ENCODE data around the gene DMAP1.
"Not testable (repeated sequence)": the region's sequence is repeated elsewhere in the genome, so short reads cannot be mapped to it uniquely, and the experiment has no call there.

DMAP1 gene, protein sequence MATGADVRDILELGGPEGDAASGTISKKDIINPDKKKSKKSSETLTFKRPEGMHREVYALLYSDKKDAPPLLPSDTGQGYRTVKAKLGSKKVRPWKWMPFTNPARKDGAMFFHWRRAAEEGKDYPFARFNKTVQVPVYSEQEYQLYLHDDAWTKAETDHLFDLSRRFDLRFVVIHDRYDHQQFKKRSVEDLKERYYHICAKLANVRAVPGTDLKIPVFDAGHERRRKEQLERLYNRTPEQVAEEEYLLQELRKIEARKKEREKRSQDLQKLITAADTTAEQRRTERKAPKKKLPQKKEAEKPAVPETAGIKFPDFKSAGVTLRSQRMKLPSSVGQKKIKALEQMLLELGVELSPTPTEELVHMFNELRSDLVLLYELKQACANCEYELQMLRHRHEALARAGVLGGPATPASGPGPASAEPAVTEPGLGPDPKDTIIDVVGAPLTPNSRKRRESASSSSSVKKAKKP

DNA sequence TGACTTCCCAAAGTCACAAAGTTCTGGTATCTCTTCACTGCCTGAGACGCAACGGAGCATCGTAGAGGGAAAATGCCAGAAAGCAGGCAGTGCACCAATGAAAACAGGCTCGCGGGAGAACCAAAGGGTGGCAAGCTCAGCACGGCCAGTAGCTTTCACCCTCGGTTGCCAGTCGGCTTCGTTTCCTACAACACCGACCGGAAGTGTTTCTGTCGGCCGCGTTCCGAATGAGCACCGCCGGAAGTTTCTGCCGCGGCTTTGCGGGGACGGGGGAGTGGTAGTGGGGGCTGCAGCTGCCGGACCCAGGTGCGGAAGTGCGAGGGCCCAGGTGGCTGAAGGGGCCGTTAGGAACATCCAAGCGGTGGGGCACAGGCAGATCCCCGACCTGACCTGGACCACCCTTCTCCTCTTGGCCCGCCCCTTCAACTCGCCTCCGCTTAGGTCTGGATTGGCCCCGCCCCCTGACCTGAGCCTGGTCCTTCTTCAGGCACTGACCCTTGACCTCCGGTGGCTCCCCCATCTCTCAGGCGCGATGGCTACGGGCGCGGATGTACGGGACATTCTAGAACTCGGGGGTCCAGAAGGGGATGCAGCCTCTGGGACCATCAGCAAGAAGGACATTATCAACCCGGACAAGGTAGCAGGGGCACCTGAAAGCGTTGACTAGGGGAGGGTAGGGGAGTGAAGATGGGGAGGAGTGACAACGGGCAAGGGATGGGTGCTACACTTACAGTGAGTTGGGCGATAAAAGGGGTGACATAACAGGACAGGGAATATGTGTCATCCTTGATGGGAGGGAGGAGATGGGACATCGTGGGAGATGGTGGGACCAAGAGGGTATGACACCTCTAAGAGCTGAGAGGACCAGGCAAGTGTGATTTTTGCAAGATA is at the start of gene DMAP1:
Gene DMAP1, plus strand, starts transcription at position 250 of the 891 bp plus-strand sequence. Its CDS starts 283 bp downstream, at position 533.
- DNase-seq, result peak; percentile 89

- DNase-seq, result no peak
Measured at GRCh38 chr1:44168520-44169098, 44.7 kb upstream of the DMAP1 start.

DNA sequence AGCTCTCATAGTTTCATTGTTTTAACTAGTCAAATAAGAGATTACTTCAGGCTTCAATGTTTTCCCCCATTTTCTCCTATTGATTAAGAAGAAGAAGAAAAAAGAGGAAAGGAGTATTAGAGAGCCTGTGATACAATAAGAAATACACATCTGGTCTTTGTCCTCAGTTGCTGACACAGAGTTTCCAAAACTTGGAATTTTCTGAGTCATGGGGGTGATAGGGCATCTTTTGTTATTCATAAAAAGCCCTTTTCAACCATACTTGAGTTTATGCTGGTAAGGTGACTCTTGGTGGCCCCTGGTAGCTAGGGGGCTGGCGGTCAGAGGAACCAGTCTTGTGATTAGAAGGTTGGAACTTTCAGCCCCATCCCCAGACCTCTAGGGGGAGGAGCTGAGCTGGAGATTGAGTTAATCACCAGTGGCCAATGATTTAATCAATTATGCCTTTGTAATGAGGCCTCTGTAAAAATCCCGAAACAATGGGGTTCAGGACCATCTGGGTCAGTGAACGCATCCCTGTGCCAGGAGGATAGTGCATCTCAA is 42.9 kb upstream of the DMAP1 start:
- no peak for DNase-seq

DNA sequence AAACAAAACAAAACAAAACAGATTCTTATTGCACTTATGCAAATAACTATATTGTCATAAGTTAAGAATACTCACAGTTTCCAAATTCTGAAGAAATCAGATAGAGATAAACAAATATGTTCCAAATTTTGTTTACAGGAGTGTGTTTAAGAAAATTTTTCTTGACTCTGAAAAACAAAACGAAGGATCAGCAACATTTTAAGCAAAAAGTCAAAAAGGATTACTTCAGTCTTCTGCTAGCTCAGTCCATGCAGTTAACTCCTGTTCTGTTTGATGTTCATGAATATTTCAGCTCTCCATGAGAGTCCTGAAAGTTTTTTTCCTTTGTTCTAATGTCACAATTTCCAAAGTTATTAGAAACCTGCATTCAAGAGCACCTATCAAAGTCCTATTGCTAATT is 38.6 kb upstream of the DMAP1 start:
- DNase-seq, result no peak

- DNase-seq, result no peak
Measured at GRCh38 chr1:44200336-44200735, 12.9 kb upstream of the DMAP1 start.

DNA sequence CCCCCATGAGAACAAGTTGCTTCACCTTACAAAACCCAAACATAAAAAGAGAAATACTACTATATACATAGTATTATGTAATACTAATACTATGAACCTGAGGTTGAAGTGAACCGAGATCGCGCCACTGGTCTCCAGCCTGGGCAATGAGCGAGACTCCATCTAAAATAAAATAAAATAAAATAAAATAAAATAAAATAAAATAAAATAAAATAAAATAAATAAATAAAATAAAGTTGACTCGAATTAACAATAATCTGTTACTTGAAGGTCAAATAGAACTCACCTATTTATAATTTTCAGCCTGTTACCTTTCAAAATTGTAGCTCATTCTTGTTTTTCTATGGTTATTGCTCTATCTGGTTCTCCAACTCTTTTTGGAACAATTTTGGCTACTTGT is 6.7 kb upstream of the DMAP1 start:
- DNase-seq, result not testable (repeated sequence)

- DNase-seq, result no peak
Measured at GRCh38 chr1:44208226-44208625, 5.0 kb upstream of the DMAP1 start.

- DNase-seq, result no peak
Measured at GRCh38 chr1:44210595-44210994, 2.7 kb upstream of the DMAP1 start.

DNA sequence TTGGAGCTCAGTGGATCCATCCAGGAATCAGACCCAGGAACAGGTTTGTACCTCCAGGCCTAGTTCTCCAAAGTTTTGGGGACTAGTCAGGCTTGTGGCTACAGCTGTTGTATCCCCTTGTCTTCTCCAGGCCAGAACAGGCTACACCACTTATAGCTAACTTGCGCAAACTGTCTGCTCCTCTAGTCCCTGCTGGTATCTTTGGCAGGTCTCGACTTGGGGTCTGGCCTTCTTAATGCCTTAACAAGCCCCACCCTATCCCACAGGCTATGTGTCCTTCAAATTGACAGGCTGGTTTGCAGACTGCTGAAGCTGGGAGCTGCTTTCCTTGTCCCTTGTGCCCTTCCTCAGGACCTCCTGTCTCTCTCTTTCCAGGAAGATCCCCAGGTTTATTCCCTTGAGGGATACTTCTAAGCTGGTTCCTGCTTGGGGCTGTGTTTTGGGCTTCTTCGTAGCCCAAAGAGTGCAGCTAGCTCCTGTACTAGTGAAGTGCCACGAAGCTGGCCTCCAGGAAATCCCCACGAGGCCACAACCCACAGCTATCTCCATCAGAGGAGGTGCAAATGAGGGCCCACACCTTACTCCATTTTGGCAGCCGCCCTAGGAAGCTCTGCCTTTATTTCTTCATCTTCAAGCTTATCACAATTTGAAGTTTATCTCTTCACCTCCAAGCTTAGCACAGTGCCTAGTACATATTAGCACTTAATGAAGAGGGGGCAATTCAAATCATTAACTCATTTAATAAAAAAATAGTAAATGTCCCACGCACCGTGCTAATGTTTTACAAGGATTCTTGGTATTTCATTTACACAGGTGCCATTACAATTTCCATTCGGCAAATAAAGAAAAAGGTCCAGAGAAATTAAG is 683 bp upstream of the DMAP1 start:
- DNase-seq, result no peak

GRCh38 chr1:44217809-44218410 is 4.6 kb downstream of the DMAP1 start:
- peak; percentile 69 for DNase-seq

GRCh38 chr1:44218503-44219300 is 5.4 kb downstream of the DMAP1 start:
- no peak for DNase-seq

GRCh38 chr1:44219301-44219626 is 6.0 kb downstream of the DMAP1 start:
- no peak for DNase-seq

DNA sequence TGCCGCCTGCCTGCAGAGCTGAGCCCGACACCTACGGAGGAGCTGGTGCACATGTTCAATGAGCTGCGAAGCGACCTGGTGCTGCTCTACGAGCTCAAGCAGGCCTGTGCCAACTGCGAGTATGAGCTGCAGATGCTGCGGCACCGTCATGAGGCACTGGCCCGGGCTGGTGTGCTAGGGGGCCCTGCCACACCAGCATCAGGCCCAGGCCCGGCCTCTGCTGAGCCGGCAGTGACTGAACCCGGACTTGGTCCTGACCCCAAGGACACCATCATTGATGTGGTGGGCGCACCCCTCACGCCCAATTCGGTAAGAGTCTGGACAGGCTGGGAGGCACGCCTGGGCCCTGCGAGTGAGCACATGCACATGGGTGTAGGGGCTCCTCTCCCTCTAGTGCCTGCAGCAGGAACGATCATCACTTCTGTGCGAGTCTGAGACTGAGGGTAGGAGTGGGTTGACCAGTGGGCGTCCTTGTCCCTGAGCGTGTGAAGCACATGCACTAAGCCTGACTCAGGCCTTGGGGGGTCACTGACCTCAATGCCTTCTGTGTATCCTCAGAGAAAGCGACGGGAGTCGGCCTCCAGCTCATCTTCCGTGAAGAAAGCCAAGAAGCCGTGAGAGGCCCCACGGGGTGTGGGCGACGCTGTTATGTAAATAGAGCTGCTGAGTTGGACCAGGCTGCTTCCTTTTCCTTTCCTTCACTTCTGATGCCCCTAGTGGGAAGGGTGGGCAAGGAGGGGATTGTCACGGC is 6.9 kb downstream of the DMAP1 start:
- no peak for DNase-seq

DNA sequence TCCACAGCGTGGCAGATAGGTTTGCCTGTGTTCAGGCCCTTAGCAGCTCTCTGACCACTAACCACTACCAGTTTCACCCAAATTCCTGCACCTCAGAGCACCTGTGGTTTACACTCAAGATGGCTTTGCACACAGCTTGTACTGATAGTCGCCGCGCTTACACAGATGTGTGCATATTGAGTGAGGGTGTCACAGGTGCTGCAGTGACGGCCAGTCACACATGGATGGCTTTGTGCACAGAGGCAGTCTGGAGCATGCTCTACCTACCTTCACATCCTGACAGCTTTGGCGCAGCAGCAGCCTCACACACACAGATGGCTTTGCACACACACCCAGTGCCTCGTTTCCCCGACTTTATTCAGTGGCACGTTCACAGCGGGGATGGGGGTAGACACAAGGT is 7.5 kb downstream of the DMAP1 start:
- no peak for DNase-seq

- DNase-seq, result no peak
Measured at GRCh38 chr1:44221769-44222168, 8.5 kb downstream of the DMAP1 start.

DNA sequence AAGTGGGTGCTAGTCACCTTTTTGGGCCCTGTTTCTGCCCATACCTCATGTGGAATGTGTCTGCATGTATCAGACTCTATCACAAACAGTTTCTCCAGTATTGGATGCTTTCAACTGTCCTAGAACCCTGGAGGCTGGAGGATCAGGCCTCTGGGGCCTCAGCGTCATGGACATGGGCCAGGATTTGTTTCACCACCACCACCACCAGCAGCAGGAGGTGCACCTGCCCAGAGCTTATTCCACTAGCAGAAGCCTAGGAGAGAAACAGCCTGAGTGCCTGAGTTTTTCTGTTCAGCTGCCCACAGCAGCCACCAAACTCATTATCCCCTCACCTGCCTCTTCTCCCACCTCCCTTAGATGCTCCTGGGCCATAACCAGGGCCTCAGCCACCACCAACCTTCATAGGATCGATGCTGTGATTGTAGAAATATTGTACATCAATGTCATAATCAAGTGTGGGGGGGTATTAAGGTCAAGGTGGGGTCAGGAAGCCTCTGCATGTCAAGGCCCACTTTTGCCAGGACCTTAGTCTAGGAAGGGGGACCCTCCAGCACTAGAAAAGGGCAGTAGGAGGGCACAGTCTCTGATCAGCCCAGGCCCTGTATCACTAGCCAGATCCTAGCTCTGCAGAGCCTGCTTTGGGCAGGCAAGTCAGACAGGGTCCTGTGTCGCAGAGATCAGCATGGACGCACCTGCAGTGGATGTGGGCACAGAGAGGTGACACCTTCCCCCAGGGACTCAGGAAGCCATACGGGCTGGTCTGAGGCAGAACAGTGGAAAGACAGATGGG is 9.3 kb downstream of the DMAP1 start:
- DNase-seq, result no peak

GRCh38 chr1:44223187-44223610 is 9.9 kb downstream of the DMAP1 start:
- no peak for DNase-seq

- DNase-seq, result no peak
Measured at GRCh38 chr1:44225761-44226160, 12.5 kb downstream of the DMAP1 start.

DNA sequence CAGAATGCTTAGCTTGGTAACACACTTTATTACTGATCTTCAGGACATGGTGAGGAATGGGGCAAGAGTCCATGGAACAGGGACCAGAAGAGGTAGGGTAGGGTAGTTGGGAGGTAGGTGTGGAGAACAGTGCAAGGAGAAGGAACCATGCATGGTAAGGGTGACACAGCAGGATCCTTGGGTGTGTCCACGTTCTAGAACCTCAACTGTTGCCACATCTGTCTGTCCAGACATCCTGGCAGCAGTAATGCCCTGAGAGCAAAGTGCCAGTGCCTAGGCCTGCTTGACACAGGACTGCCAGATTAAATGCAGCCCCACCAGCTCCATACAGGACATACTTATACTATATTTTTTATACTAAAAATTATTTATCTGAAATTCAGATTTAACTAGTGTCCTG is 13.9 kb downstream of the DMAP1 start:
- no peak for DNase-seq
